Loucy (cell line): Measurements from ENCODE around the gene SLC35G4.
"Not testable (repeated sequence)": the region's sequence is repeated elsewhere in the genome, so short reads cannot be mapped to it uniquely, and the experiment has no call there.

Experiments used
- H2AFZ ChIP-seq: fragments of 200-600 bp; sonication (generic); 2 replicates; pipeline ENCODE4 v1.6.0; 2016; ENCODE audit warnings: antibody characterized with exemption, mild to moderate bottlenecking, low read length, moderate library complexity
- H3F3A ChIP-seq: fragments of 200-600 bp; 2 replicates; pipeline ENCODE4 v1.6.0; 2016; ENCODE audit warnings: antibody characterized with exemption, low read depth, mild to moderate bottlenecking
- H3K27me3 ChIP-seq: fragments of 200-600 bp; sonication (generic); 2 replicates; pipeline ENCODE4 v1.6.1; 2014; ENCODE audit warnings: low read length, mild to moderate bottlenecking; ENCODE audit not compliant: insufficient read depth, poor library complexity, severe bottlenecking
- H3K36me3 ChIP-seq: fragments of 200-600 bp; sonication (generic); 2 replicates; pipeline ENCODE4 v1.6.1; 2016; ENCODE audit warnings: low read length; ENCODE audit not compliant: insufficient read depth
- H3K4me1 ChIP-seq: fragments of 200-600 bp; sonication (generic); 2 replicates; pipeline ENCODE4 v1.5.1; 2014; ENCODE audit warnings: low read length, mild to moderate bottlenecking; ENCODE audit not compliant: insufficient read depth, poor library complexity, severe bottlenecking
- H3K4me2 ChIP-seq: fragments of 200-600 bp; sonication (generic); 2 replicates; pipeline ENCODE4 v1.6.0; 2014; ENCODE audit warnings: antibody characterized with exemption, low read length, low read depth, mild to moderate bottlenecking; ENCODE audit not compliant: poor library complexity, severe bottlenecking
- H3K4me3 ChIP-seq: fragments of 200-600 bp; sonication (generic); 2 replicates; pipeline ENCODE4 v1.5.1; 2014; ENCODE audit warnings: low read length, mild to moderate bottlenecking, mixed read lengths; ENCODE audit not compliant: poor library complexity, severe bottlenecking
- H3K79me2 ChIP-seq: fragments of 200-600 bp; sonication (generic); 2 replicates; pipeline ENCODE4 v1.6.1; 2014; ENCODE audit warnings: low read length; ENCODE audit not compliant: insufficient read depth
- H3K9ac ChIP-seq: fragments of 200-600 bp; sonication (generic); 2 replicates; pipeline ENCODE4 v1.6.0; 2014; ENCODE audit warnings: mild to moderate bottlenecking, low read depth, low read length, moderate library complexity; ENCODE audit not compliant: poor library complexity, severe bottlenecking
- H3K9me2 ChIP-seq: fragments of 200-600 bp; sonication (generic); replicated peaks from 2 replicates; pipeline ENCODE4 v1.6.1; 2016; ENCODE audit warnings: low read depth, low read length, mixed read lengths
- H3K9me3 ChIP-seq: fragments of 200-600 bp; sonication (generic); 2 replicates; pipeline ENCODE4 v1.6.1; 2014; ENCODE audit warnings: mild to moderate bottlenecking, antibody characterized with exemption, low read length, low read depth; ENCODE audit not compliant: insufficient read depth
- H4K20me1 ChIP-seq: fragments of 200-600 bp; sonication (generic); 2 replicates; pipeline ENCODE4 v1.6.0; 2014; ENCODE audit warnings: antibody characterized with exemption, low read length, mild to moderate bottlenecking; ENCODE audit not compliant: insufficient read depth, poor library complexity, severe bottlenecking
- EZH2phosphoT487 ChIP-seq: fragments of 200-600 bp; IDR thresholded peaks from 2 replicates; pipeline ENCODE4 v1.6.1; 2018; ENCODE audit warnings: antibody characterized with exemption, mild to moderate bottlenecking, moderate library complexity, borderline replicate concordance
- TF ChIP-seq, protein P1 (sequence below): fragments of 200-600 bp; sonication (generic); conservative IDR thresholded peaks from 2 replicates; pipeline ENCODE4 v1.5.1; 2014; ENCODE audit warnings: mild to moderate bottlenecking, antibody characterized with exemption, low read length

Gene SLC35G4

GRCh38 chr18:11647804-11648203 lies 38.4 kb downstream of the SLC35G4 start:
- not testable (repeated sequence) for H4K20me1 ChIP-seq, H3K4me2 ChIP-seq, H3K27me3 ChIP-seq, H3K9ac ChIP-seq, H3K4me3 ChIP-seq, H3F3A ChIP-seq, H3K9me3 ChIP-seq, H3K4me1 ChIP-seq, H3K36me3 ChIP-seq, H2AFZ ChIP-seq, H3K9me2 ChIP-seq, H3K79me2 ChIP-seq

GRCh38 chr18:11649839-11650238 lies 40.4 kb downstream of the SLC35G4 start:
- no peaks in the 10 kb centered on the region for H3K4me1 ChIP-seq
- no peaks in the 10 kb centered on the region for H3K9me3 ChIP-seq
- no peak overlapping the region for H3K9ac ChIP-seq
- TF ChIP-seq, protein P1, sequence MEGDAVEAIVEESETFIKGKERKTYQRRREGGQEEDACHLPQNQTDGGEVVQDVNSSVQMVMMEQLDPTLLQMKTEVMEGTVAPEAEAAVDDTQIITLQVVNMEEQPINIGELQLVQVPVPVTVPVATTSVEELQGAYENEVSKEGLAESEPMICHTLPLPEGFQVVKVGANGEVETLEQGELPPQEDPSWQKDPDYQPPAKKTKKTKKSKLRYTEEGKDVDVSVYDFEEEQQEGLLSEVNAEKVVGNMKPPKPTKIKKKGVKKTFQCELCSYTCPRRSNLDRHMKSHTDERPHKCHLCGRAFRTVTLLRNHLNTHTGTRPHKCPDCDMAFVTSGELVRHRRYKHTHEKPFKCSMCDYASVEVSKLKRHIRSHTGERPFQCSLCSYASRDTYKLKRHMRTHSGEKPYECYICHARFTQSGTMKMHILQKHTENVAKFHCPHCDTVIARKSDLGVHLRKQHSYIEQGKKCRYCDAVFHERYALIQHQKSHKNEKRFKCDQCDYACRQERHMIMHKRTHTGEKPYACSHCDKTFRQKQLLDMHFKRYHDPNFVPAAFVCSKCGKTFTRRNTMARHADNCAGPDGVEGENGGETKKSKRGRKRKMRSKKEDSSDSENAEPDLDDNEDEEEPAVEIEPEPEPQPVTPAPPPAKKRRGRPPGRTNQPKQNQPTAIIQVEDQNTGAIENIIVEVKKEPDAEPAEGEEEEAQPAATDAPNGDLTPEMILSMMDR: no peak
- TF ChIP-seq EZH2phosphoT487: no peak
- H3F3A ChIP-seq: no peaks in the 10 kb centered on the region
- no peaks in the 10 kb centered on the region for H3K9me2 ChIP-seq
- H3K79me2 ChIP-seq: no peaks in the 10 kb centered on the region
- no peak overlapping the region for H3K4me3 ChIP-seq
- H4K20me1 ChIP-seq: no peaks in the 10 kb centered on the region
- H2AFZ ChIP-seq: no peak overlapping the region
- H3K4me2 ChIP-seq: no peak overlapping the region
- no peaks in the 10 kb centered on the region for H3K36me3 ChIP-seq
- H3K27me3 ChIP-seq: no peaks in the 10 kb centered on the region

GRCh38 chr18:11651899-11652298 lies 42.5 kb downstream of the SLC35G4 start:
- TF ChIP-seq EZH2phosphoT487: no peak
- TF ChIP-seq, protein P1: no peak
- no peaks in the 10 kb centered on the region for H3K9me3 ChIP-seq
- H3K79me2 ChIP-seq: no peaks in the 10 kb centered on the region
- no peaks in the 10 kb centered on the region for H3K27me3 ChIP-seq
- H3K9me2 ChIP-seq: no peaks in the 10 kb centered on the region
- no peak overlapping the region for H3K4me3 ChIP-seq
- no peaks in the 10 kb centered on the region for H4K20me1 ChIP-seq
- H2AFZ ChIP-seq: no peak overlapping the region
- no peak overlapping the region for H3K9ac ChIP-seq
- H3K4me1 ChIP-seq: no peaks in the 10 kb centered on the region
- no peaks in the 10 kb centered on the region for H3K36me3 ChIP-seq
- H3K4me2 ChIP-seq: no peak overlapping the region
- no peaks in the 10 kb centered on the region for H3F3A ChIP-seq

GRCh38 chr18:11653521-11653920 lies 44.1 kb downstream of the SLC35G4 start:
- Histone ChIP-seq H3K9me2 (no peaks in the 10 kb centered on the region), H3K4me3 (no peak overlapping the region), H3K36me3 (no peaks in the 10 kb centered on the region), H2AFZ (no peak overlapping the region), H3K27me3 (no peaks in the 10 kb centered on the region), H3K4me2 (no peak overlapping the region), H3F3A (no peaks in the 10 kb centered on the region), H3K79me2 (no peaks in the 10 kb centered on the region), H3K4me1 (no peaks in the 10 kb centered on the region), H3K9ac (no peak overlapping the region), H3K9me3 (no peaks in the 10 kb centered on the region), H4K20me1 (no peaks in the 10 kb centered on the region)
- TF ChIP-seq EZH2phosphoT487: no peak
- TF ChIP-seq, protein P1: no peak
